Mesenchymal stem cell (in vitro differentiated cells and primary cell): ENCODE results near the gene SUPT3H.

Source experiments
- DNase-seq: peaks from one replicate; pipeline ENCODE4 v3.0.0-alpha.2; 2013
- H2AFZ ChIP-seq: one replicate; pipeline ENCODE4 v1.6.1; 2013; ENCODE audit warnings: low read depth, mild to moderate bottlenecking, control low read depth, inconsistent platforms, low read length, moderate library complexity
- H2AK5ac ChIP-seq: 2 replicates; pipeline ENCODE4 v1.6.1; 2013; ENCODE audit warnings: low read length, moderate library complexity, mild to moderate bottlenecking, inconsistent platforms; ENCODE audit not compliant: severe bottlenecking
- H2BK120ac ChIP-seq: one replicate; pipeline ENCODE4 v1.6.1; 2013; ENCODE audit warnings: low read depth, mild to moderate bottlenecking, inconsistent platforms, low read length, moderate library complexity
- H2BK12ac ChIP-seq, 2 experiments: one replicate each; pipeline ENCODE4 v1.6.1; 2013; ENCODE audit warnings: inconsistent platforms in 2 of 2, low read length in 2 of 2, mild to moderate bottlenecking in 2 of 2, moderate library complexity in 2 of 2, control low read depth in 1 of 2
- H2BK15ac ChIP-seq: one replicate; pipeline ENCODE4 v1.6.1; 2013; ENCODE audit warnings: mild to moderate bottlenecking, low read depth, inconsistent platforms; ENCODE audit not compliant: poor library complexity, severe bottlenecking
- H2BK5ac ChIP-seq: 2 replicates; pipeline ENCODE4 v1.6.1; 2013; ENCODE audit warnings: low read depth, mild to moderate bottlenecking, low read length, control low read depth, inconsistent platforms; ENCODE audit not compliant: poor library complexity, severe bottlenecking
- H3K14ac ChIP-seq, 2 experiments: one replicate each; pipeline ENCODE4 v1.6.1; 2013; ENCODE audit warnings: inconsistent platforms in 2 of 2, low read length in 2 of 2, control low read depth in 1 of 2, mild to moderate bottlenecking in 1 of 2, moderate library complexity in 1 of 2
- H3K18ac ChIP-seq, 2 experiments: one replicate each; pipeline ENCODE4 v1.6.1; 2013; ENCODE audit warnings: inconsistent platforms in 2 of 2, low read length in 2 of 2, control low read depth in 1 of 2, low read depth in 1 of 2, mild to moderate bottlenecking in 1 of 2
- H3K23ac ChIP-seq, 2 experiments: one replicate each; pipeline ENCODE4 v1.6.1; 2013; ENCODE audit warnings: inconsistent platforms in 2 of 2, low read length in 2 of 2, mild to moderate bottlenecking in 2 of 2, moderate library complexity in 2 of 2, control low read depth in 1 of 2
- H3K27ac ChIP-seq: 2 replicates; pipeline ENCODE4 v1.5.1; 2013; ENCODE audit warnings: mild to moderate bottlenecking, moderate library complexity, low read length, control low read depth, inconsistent platforms; ENCODE audit not compliant: poor library complexity, severe bottlenecking
- H3K27me3 ChIP-seq, 2 experiments: 2 replicates each; pipeline versions ENCODE4 v1.6.1 to v1.7.0; 2013; ENCODE audit warnings: low read length in 2 of 2, mild to moderate bottlenecking in 2 of 2, moderate library complexity in 2 of 2, control low read depth in 1 of 2, inconsistent platforms in 1 of 2; ENCODE audit not compliant: control insufficient read depth in 1 of 2, insufficient read depth in 1 of 2
- H3K36me3 ChIP-seq, 2 experiments: 2 replicates each; pipeline versions ENCODE4 v1.6.1 to v1.7.0; 2013; ENCODE audit warnings: low read length in 2 of 2, control low read depth in 1 of 2, inconsistent platforms in 1 of 2, low read depth in 1 of 2, mild to moderate bottlenecking in 1 of 2; ENCODE audit not compliant: insufficient read depth in 2 of 2, control insufficient read depth in 1 of 2
- H3K4ac ChIP-seq, 2 experiments: one replicate each; pipeline ENCODE4 v1.6.1; 2013; ENCODE audit warnings: inconsistent platforms in 2 of 2, low read length in 2 of 2, mild to moderate bottlenecking in 2 of 2, moderate library complexity in 2 of 2, control low read depth in 1 of 2, low read depth in 1 of 2
- H3K4me1 ChIP-seq: 2 replicates; pipeline ENCODE4 v1.6.1; 2013; ENCODE audit warnings: low read depth, low read length, control low read depth; ENCODE audit not compliant: control insufficient read depth, insufficient read depth
- H3K4me2 ChIP-seq: 2 replicates; pipeline ENCODE4 v1.6.1; 2013; ENCODE audit warnings: low read length, mild to moderate bottlenecking, inconsistent platforms; ENCODE audit not compliant: poor library complexity, severe bottlenecking
- H3K4me3 ChIP-seq, 2 experiments: 2 replicates each; pipeline versions ENCODE4 v1.5.1 to v1.7.0; 2013; ENCODE audit warnings: low read length in 2 of 2, mild to moderate bottlenecking in 2 of 2, control low read depth in 1 of 2, low read depth in 1 of 2; ENCODE audit not compliant: insufficient read depth in 1 of 2
- H3K79me1 ChIP-seq: replicated peaks from 2 replicates; pipeline ENCODE4 v1.6.1; 2013; ENCODE audit warnings: mild to moderate bottlenecking, control low read depth, low read length, inconsistent platforms; ENCODE audit not compliant: poor library complexity, severe bottlenecking
- H3K9ac ChIP-seq: 2 replicates; pipeline ENCODE4 v1.7.0; 2013; ENCODE audit warnings: mild to moderate bottlenecking, low read length, moderate library complexity
- H3K9me3 ChIP-seq: 2 replicates; pipeline ENCODE4 v1.7.0; 2013; ENCODE audit warnings: mild to moderate bottlenecking, low read length; ENCODE audit not compliant: control insufficient read depth
- H4K8ac ChIP-seq: one replicate; pipeline ENCODE4 v1.6.1; 2013; ENCODE audit warnings: inconsistent platforms, mild to moderate bottlenecking, low read length, moderate library complexity
- H4K91ac ChIP-seq: one replicate; pipeline ENCODE4 v1.6.1; 2013; ENCODE audit warnings: mild to moderate bottlenecking, low read length, inconsistent platforms
- WGBS: methylation state at CpG from one replicate; pipeline ENCODE4 v1.1.7; 2013; ENCODE audit warnings: mixed read lengths; 5-methylcytosine and 5-hydroxymethylcytosine counted together

The SUPT3H gene

DNA sequence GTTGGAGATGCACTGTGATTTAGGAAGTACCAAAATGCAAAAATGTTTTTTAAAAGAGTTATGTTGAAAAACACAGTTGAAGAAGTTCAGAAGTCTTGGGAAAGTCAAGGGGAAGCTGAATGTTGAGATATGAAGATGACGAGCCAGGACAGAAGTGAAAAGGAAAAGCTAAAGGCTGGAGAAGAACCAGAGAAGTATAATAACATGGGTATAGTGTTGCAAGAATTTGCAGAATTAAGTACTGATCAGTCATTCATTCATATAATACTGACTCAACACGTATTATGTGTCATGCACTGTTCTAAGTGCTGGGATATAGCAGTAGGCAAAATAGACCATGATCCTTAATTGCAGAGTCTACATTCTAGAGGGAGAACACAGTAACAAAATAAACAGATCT, 557.4 kb downstream of the SUPT3H start:
- Histone ChIP-seq H3K23ac (no peak overlapping the region), H3K4me3 (no peak overlapping the region), H3K27ac (no peak overlapping the region), H3K79me1 (no peaks in the 10 kb centered on the region), H3K27me3 (no peaks in the 10 kb centered on the region), H3K36me3 (no peaks in the 10 kb centered on the region), H2BK15ac (no peak overlapping the region), H2BK120ac (no peak overlapping the region), H2AK5ac (no peak overlapping the region), H3K4me1 (no peaks in the 10 kb centered on the region), H4K8ac (no peak overlapping the region), H3K4ac (no peak overlapping the region), H2BK12ac (no peak overlapping the region), H3K9ac (no peak overlapping the region), H2BK5ac (no peak overlapping the region), H3K18ac (no peak overlapping the region), H2AFZ (no peak overlapping the region), H3K14ac (no peak overlapping the region), H4K91ac (no peak overlapping the region), H3K4me2 (no peak overlapping the region), H3K9me3 (no peaks in the 10 kb centered on the region)
- no peak for DNase-seq
- WGBS, result 100% methylated on average over 1 of the region's 2 CpGs

DNA sequence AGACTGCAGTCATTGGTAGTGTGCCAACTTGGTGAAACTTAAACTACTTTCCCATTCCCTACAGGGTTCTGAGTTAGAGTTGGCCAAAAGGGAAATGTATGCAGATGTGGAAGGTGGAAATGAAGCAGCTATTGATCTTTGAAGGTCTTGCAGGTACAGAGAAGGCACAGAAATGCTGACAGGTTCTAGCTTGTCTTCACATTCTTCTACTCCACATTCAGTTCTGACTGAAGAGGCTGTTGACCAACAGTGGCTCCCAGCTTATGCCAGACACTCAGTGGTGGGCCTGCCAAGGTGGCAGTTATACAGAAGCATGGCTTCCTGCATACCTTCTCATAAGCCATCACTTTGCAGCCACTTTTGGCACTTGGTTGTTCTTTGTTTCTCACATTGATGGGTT, 566.3 kb downstream of the SUPT3H start:
- H3K4me3 ChIP-seq, result no peak overlapping the region
- H2BK5ac ChIP-seq, result no peak overlapping the region
- no peak overlapping the region for H3K9ac ChIP-seq
- no peak overlapping the region for H3K14ac ChIP-seq
- H2AFZ ChIP-seq, result no peak overlapping the region
- H3K27me3 ChIP-seq, result no peaks in the 10 kb centered on the region
- no peak overlapping the region for H2BK15ac ChIP-seq
- H3K79me1 ChIP-seq, result no peaks in the 10 kb centered on the region
- H4K91ac ChIP-seq, result no peak overlapping the region
- H3K23ac ChIP-seq, result no peak overlapping the region
- no peak overlapping the region for H3K4ac ChIP-seq
- no peak overlapping the region for H4K8ac ChIP-seq
- H3K36me3 ChIP-seq, result no peaks in the 10 kb centered on the region
- DNase-seq, result no peak
- no peak overlapping the region for H3K27ac ChIP-seq
- H3K4me1 ChIP-seq, result peaks cover 4% of the 10 kb centered on the region
- no peak overlapping the region for H3K18ac ChIP-seq
- no peaks in the 10 kb centered on the region for H3K9me3 ChIP-seq
- no peak overlapping the region for H2AK5ac ChIP-seq
- no peak overlapping the region for H2BK12ac ChIP-seq
- no peak overlapping the region for H3K4me2 ChIP-seq
- H2BK120ac ChIP-seq, result no peak overlapping the region

DNA sequence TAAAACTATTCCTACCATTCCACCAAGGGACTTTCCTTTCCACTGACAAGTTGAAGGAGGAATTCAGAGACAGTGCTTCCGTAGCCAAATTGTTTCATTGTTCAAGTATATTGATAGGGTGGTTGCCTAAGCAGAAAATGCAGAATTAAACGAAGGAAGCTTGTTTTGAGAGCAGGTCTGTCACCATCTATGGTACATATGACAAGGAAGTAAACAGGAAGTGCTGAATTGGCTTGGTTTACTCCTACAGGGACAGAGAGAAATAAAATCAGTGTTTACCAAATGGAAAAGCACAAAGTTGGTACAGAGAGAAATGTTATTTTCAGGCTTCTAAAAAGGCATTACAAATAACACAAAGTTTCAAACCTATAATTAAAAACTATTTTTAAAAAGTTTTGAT, 568.5 kb downstream of the SUPT3H start:
- Histone ChIP-seq H3K23ac (no peak overlapping the region), H2AFZ (no peak overlapping the region), H2BK5ac (no peak overlapping the region), H4K91ac (no peak overlapping the region), H3K4me1 (peaks cover 11% of the 10 kb centered on the region), H2BK12ac (no peak overlapping the region), H2BK15ac (no peak overlapping the region), H3K18ac (no peak overlapping the region), H3K4me3 (no peak overlapping the region), H3K4ac (no peak overlapping the region), H3K27ac (no peak overlapping the region), H3K79me1 (no peaks in the 10 kb centered on the region), H3K9ac (no peak overlapping the region), H2BK120ac (no peak overlapping the region), H3K36me3 (no peaks in the 10 kb centered on the region), H3K9me3 (no peaks in the 10 kb centered on the region), H2AK5ac (no peak overlapping the region), H4K8ac (no peak overlapping the region), H3K14ac (no peak overlapping the region), H3K4me2 (no peak overlapping the region), H3K27me3 (no peaks in the 10 kb centered on the region)
- WGBS, result 71% methylated on average over 2 of the region's 2 CpGs
- DNase-seq, result no peak

DNA sequence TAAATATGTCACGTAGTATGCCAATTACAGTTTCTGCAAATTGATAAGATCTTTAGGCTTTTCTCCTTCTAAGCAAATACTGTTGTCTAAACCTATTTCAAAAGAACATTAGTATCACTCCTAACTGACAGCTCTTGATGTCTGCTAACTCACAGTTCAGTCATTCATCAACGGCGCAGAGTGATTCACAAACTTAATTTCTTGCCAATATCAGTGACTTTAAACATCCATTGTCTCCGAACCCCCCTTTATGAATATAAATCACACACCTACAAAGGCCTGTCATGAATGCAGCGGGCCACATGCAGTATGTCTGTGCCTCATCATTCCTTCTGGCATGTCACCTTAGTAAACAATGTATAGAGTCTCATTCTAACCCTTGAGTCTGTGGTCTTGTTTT, 569.6 kb downstream of the SUPT3H start:
- Histone ChIP-seq H2AK5ac (peak overlapping the region; percentile 3), H4K91ac (no peak overlapping the region)

More for the DNA sequence above, 569.6 kb downstream of the SUPT3H start:
- Histone ChIP-seq H3K23ac (no peak overlapping the region), H3K4ac (no peak overlapping the region), H3K27ac (no peak overlapping the region), H3K4me1 (peaks cover 11% of the 10 kb centered on the region), H3K9ac (no peak overlapping the region), H3K18ac (no peak overlapping the region), H3K4me3 (no peak overlapping the region), H2BK120ac (no peak overlapping the region), H3K4me2 (no peak overlapping the region), H3K9me3 (no peaks in the 10 kb centered on the region), H3K36me3 (peaks cover 0 to 5% of the 10 kb centered on the region in 2 experiments), H2BK15ac (no peak overlapping the region), H4K8ac (no peak overlapping the region), H3K79me1 (no peaks in the 10 kb centered on the region), H3K14ac (no peak overlapping the region), H3K27me3 (no peaks in the 10 kb centered on the region), H2BK12ac (no peak overlapping the region), H2BK5ac (no peak overlapping the region), H2AFZ (no peak overlapping the region)
- DNase-seq, result no peak
- 85% methylated on average over 5 of the region's 5 CpGs for WGBS
